ENCODE results near the gene YBX2.

GRCh38 chr17:7294614-7295153 lies at the start of gene YBX2:
- TF ChIP-seq CTCF (optimal IDR thresholded peaks at IDR 0.05 in 1 of 3, IDR thresholded peaks at IDR 0.05 in 1 of 3, conservative IDR thresholded peaks at IDR 0.05 in 1 of 3; ENCODE audit: extremely low read depth in 1 of 3, insufficient read depth in 2 of 3, low read length in 3 of 3) (no peak), EZH2 (IDR thresholded peaks at IDR 0.05; ENCODE audit: low read length) (no peak)
